Bronchial epithelial cell (primary cell): ENCODE measurements around the gene FAM209A. TPM values are rescaled to one million over a fixed set of nuclear protein-coding genes. Genes with fewer than 3 reads are reported as not detected.

ENCODE experiments used
- DNase-seq: peaks from one replicate; pipeline ENCODE4 v3.0.0-alpha.2; 2010; ENCODE audit warnings: low read depth
- FAIRE-seq: peaks from 2 replicates; lab custom pipeline; 2011; peaks lifted over from hg19 to GRCh38; lab: Jason Lieb, UNC
- H3K27me3 ChIP-seq: 2 replicates; pipeline ENCODE4 v1.5.1; 2011; ENCODE audit warnings: low read length; ENCODE audit not compliant: control insufficient read depth, insufficient read depth
- H3K36me3 ChIP-seq: 2 replicates; pipeline ENCODE4 v1.5.1; 2011; ENCODE audit warnings: low read length; ENCODE audit not compliant: control insufficient read depth, insufficient read depth
- H3K4me3 ChIP-seq: 2 replicates; pipeline ENCODE4 v1.5.1; 2011; ENCODE audit warnings: mild to moderate bottlenecking, low read depth, low read length, control low read depth
- total RNA-seq: library from RNA; depleted of rRNA; stranded (reverse); fragments of >200 nt; gene quantifications from 2 replicates; pipeline ENCODE4 v1.2.1, GENCODE V29; 2014
- TF ChIP-seq, protein P1 (sequence below): IDR thresholded peaks from 2 replicates; pipeline ENCODE4 v1.5.1; 2011; ENCODE audit warnings: mild to moderate bottlenecking, moderate library complexity, low read length, control low read depth, inconsistent platforms; ENCODE audit not compliant: insufficient read depth, severe bottlenecking

Gene FAM209A
- total RNA-seq, 1 donor from 2014 or later, result not detected

DNA sequence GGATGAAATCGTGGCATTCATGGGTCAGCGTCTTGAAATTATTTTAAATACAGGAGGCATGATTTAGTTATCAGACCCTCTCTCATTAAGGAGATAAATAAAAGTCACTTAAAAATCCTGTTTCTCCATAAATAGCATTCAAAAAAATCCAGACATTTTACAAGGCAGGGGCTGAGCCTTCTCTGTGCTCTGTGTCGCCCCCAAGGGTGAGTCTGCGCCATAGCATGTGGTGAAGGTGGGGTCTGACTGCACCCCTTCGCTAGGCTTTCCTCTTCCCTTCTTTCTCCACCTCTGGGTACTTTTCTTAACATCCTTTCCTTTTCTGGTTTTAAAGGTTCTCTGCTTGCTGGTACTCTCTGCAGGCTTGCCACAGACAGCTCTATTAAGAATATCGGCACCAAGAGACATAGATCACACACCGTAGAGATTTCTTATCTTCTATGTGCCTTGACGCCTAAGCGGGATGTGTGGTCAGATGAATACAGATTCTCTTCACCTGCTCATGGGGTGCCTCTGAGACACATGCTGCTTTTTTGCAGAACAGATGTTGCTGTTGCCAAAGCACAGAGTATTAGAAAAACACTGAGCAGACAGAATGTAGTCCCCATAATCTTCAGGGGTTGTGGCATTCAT lies 20.1 kb upstream of the FAM209A start:
- Histone ChIP-seq H3K4me3 (no peak overlapping the region), H3K36me3 (peaks cover 3% of the 10 kb centered on the region), H3K27me3 (no peaks in the 10 kb centered on the region)
- TF ChIP-seq, protein P1, sequence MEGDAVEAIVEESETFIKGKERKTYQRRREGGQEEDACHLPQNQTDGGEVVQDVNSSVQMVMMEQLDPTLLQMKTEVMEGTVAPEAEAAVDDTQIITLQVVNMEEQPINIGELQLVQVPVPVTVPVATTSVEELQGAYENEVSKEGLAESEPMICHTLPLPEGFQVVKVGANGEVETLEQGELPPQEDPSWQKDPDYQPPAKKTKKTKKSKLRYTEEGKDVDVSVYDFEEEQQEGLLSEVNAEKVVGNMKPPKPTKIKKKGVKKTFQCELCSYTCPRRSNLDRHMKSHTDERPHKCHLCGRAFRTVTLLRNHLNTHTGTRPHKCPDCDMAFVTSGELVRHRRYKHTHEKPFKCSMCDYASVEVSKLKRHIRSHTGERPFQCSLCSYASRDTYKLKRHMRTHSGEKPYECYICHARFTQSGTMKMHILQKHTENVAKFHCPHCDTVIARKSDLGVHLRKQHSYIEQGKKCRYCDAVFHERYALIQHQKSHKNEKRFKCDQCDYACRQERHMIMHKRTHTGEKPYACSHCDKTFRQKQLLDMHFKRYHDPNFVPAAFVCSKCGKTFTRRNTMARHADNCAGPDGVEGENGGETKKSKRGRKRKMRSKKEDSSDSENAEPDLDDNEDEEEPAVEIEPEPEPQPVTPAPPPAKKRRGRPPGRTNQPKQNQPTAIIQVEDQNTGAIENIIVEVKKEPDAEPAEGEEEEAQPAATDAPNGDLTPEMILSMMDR, result peak; percentile 35
- FAIRE-seq (no peak), DNase-seq (no peak)

DNA sequence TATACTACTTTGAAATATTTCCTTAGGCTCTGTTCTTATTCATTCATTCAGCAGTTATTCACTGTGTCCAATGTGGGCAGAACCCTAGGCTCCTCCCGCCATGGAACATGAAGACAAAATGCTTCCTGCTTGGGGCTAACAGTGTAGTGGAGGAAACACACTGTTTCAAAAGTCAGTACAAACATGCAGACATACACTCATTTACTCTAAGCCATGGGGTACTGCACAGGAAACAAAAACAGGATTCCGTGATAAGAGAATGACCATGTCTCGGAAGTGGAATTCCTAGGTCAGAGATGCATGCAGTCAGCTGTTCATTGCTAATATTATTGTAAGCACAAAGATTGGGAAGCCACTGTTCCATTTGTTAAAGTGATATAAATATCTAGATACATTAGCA lies 18.4 kb upstream of the FAM209A start:
- no peak for FAIRE-seq

DNA sequence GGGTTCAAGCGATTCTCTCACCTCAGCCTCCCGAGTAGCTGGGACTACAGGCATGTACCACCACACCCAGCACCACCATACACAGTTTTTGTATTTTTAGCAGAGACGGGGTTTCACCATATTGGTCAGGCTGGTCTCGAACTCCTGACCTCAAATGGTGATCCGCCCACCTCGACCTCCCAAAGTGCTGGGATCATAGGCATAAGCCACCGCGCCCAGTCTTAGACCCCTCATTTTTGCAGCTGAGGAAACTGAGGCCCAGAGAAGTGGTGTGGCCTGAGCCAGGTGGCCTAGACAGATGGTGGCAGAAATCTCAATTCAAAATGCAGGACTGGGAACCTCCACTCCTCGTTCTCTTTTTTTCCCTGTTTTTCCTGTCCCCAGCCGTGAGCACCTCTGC lies 12.6 kb upstream of the FAM209A start:
- TF ChIP-seq, protein P1, result no peak
- FAIRE-seq (no peak), DNase-seq (no peak)
- no peak overlapping the region for H3K4me3 ChIP-seq
- H3K27me3 ChIP-seq, result no peaks in the 10 kb centered on the region
- H3K36me3 ChIP-seq, result peaks cover 3% of the 10 kb centered on the region

More for the DNA sequence above, 18.4 kb upstream of the FAM209A start:
- DNase-seq, result no peak
- H3K4me3 ChIP-seq, result no peak overlapping the region
- TF ChIP-seq, protein P1, result no peak
- H3K27me3 ChIP-seq, result no peaks in the 10 kb centered on the region
- H3K36me3 ChIP-seq, result peaks cover 2% of the 10 kb centered on the region

DNA sequence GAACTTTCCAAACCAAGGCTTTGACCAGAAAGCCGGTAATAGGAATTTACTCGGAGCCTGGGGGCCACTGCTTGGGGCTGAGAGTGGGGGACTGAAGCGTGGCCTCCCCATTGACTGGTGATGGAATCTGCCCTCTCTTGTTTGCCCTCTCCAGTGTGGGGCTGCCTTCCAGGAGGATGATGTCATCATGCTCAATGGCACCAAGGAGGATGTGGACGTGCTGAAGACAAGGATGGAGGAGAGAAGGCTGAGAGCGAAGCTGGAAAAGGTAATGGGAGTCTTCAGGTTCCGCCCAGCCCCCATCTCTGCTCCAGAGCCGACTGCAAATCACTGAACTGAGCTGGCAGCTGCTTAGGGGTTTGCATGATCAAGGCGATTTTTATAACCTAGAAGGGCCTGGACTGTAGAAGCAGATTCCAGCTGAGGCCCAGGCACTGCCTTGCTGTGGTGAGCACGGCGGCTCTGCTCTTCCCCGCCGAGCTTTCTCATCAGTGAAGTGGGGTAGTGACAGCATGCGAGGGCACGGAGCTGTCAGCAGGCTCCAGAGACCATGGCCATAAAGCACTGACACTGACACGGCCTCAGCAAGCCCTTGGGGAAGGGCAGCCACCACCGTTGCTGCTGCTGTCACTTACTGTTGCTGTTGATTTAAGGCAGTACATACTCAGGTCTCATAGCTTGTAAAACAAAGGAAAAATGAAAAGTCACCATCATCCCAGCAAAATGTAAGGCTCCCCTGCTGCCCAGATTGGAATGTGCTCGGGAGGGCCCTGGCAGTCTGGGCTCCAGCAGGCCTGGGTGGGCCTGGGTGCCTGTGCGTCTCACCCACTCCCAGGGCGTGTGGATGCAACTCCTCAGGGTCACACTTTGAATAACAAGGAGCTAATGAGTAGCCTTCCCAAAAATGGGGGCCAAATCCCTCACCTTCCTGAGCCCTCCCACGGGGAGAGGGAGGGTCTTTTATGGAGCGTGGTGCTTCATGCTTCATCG lies 11.1 kb upstream of the FAM209A start:
- peaks cover 10% of the 10 kb centered on the region for H3K36me3 ChIP-seq
- TF ChIP-seq, protein P1, result no peak
- FAIRE-seq, result no peak

DNA sequence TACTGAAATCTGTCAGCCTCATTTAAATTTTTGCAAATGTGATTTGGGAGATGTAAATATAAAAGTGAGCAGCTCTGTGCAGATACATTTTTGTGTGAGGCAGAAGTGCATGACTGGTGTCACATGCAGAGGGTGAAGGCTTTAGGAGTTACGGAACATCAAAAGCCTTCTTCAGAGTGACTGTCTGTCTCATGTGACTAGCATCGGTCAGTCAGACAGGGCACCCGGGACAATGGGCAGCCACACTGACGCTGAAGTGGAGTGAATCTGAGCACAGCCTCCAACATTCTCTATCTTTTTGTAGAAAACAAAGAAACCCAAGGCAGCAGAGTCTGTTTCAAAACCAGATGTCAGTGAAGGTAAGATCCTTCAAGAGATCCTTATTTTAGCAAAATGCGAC lies 7.9 kb upstream of the FAM209A start:
- Histone ChIP-seq H3K27me3 (no peaks in the 10 kb centered on the region), H3K4me3 (no peak overlapping the region), H3K36me3 (peaks cover 13% of the 10 kb centered on the region)
- DNase-seq (no peak), FAIRE-seq (no peak)
- TF ChIP-seq, protein P1, result no peak

More for the DNA sequence above, 11.1 kb upstream of the FAM209A start:
- H3K27me3 ChIP-seq, result no peaks in the 10 kb centered on the region
- no peak overlapping the region for H3K4me3 ChIP-seq
- DNase-seq, result peak; percentile 8
